ENCODE data around the gene MINDY2. TPM values are rescaled to one million over a fixed set of nuclear protein-coding genes. Genes with fewer than 3 reads are reported as not detected.
"Not testable (repeated sequence)": the region's sequence is repeated elsewhere in the genome, so short reads cannot be mapped to it uniquely, and the experiment has no call there.

The MINDY2 gene
- polyA plus RNA-seq, 3 donors: 24.3 to 32.7 (median 29.7) TPM

DNA sequence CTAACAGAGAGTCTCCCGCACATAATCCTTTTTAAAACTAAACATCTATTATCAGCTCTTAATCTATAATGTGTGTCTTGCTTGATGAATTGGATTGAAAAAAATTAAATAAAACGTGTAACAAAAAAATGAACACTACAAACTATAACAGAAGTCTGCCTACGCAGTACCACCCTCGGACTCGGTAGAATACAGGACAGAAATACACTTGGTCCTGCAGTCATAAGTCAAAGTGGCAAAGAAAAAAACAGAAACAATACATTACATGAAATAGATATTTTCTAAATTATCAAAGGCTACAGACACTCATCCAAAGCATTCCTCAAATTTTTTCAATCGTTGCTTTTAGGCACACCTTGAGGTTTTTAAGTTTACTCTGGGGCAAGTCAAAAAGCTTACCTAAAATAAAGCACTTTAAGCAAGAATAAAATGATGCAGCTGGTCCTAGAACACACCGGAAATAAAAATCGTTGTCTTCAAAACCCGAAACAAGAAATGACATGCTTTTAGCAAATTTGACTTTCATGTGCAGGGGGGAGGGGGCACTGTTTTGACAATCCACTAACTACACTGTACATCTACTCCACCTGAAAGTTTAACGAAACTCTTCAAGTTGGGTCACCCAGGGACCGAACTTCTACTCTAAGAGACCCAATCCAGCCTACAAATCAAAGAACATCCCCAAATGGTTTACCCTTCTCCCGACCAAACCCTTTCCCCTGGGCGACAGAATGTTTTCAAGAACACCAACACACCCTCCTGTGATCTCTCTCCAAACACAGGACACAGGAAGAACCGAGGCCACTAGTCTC, 22.9 kb upstream of the MINDY2 start:
- DNase-seq (ENCODE audit: extremely low read depth in 1 of 11, low read depth in 9 of 11, low spot score in 4 of 11): no peak

DNA sequence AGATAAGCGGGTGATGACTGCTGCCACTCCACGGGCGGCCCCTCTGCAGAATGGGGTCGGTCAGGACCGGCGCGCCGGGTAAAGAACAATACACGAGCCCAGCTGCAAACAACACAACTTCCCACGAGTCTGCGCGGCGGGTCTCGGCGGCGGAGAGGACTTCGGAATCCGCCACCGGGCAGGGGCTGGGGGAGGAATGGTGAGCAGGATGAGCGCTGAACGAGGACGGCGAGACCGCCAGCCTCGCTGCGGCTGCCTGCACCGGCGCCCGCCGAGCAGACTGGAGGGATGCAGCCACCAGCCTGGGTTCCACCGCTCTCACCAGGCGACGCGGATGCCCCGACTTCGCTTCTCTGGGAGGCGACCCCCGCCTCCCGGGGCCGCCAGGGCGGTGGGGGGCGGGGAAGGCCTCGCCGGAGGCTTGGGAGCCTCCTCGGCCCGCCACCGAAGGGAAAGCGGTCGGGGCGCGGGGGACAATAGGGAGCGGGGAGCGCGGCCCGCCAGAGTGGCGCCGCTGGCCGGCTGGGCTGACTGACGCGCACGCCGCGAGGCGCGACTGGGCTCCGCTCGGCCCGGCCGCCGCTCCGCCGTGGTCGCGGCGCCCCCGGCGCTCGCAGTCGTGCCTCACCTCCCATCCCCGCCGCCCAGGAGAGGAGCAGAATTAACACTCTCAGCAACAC, 22.1 kb upstream of the MINDY2 start:
- DNase-seq (ENCODE audit: extremely low read depth in 1 of 11, low read depth in 9 of 11, low spot score in 4 of 11): peak in 6 of 11 donors; percentile 33 to 44 (median 42)

DNA sequence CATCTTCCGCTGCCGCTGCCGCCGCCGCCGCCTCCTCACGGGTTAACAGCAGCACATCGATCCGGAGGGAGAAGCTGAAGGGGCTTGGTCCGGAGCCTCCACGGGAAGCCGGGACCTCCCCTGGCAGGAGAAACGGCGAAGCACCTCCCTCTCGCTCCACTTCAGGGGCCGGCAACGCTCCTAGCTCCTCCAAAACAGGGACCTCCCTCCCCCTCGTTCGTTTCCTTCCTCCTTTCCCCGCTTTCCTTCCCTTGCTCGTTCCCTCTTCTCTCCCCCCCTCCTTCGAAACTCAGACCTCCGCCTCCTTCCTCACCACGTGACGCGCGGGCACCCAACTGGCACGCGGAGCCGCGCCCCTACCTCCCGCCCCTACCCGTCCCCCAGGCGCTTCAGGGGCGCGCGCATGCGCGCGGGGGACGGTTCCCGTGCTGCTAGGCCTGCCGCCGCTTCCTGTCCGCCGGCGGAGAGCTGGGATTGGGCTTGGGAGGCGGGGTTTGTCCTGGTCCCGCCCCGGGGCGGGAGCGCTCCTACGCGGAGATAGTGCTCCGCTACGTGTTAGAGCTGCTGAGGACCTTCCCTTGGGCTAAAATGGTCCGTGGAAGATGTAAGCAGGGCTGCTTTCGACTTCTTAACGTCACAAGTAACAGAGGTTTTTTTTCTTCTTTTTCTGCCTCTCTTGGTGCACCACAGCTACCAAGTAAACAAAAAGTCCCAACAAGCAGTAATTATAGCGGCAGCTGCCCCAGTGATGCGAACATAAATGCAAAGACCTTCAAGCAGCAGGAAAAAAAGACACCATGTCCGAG, 21.4 kb upstream of the MINDY2 start, which contains the start of gene ADAM10:
TSS of gene ADAM10 (minus strand) at position 176 of the 806 bp plus-strand sequence. CDS start at position 3, 173 bp downstream.
- DNase-seq (ENCODE audit: extremely low read depth in 1 of 11, low read depth in 9 of 11, low spot score in 4 of 11): peak; percentile 96 to 99 (median 97)

DNA sequence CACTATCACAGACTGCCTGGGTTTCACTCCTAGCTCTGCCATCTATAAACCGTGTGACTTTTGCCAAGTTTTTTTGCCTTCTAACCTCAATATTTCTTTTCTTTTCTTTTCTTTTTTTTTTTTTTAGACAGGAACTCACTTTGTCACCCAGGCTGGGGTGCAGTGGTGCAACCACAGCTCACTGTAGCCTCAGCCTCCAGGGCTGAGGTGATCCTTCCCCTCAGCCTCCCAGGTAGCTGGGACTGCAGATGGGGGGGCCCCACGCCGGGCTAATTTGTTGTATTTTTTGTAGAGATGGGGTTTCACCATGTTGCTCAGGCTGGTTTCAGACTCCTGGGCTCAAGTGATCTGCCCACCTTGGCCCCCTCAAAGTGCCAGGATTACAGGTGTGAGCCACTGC, 18.4 kb upstream of the MINDY2 start:
- DNase-seq (ENCODE audit: extremely low read depth in 1 of 11, low read depth in 9 of 11, low spot score in 4 of 11): no peak

DNA sequence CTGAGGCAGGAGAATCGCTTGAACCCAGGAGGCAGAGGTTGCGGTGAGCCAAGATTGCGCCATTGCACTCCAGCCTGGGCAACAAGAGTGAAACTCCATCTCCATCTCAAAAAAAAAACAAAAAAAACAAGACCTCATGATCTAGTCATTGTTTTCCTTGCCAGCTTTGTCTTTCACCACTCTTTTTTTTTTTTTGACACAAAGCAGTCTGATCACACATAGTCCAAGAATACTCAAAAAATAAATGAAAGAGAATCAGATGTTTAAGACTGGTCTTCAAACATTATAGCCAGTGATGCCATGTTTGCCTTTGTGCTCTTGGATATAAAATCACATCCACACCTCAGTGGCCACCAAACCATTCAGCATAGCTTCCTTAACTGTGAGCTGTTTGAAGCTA, 15.8 kb upstream of the MINDY2 start:
- no peak for DNase-seq (ENCODE audit: extremely low read depth in 1 of 11, low read depth in 9 of 11, low spot score in 4 of 11)

DNA sequence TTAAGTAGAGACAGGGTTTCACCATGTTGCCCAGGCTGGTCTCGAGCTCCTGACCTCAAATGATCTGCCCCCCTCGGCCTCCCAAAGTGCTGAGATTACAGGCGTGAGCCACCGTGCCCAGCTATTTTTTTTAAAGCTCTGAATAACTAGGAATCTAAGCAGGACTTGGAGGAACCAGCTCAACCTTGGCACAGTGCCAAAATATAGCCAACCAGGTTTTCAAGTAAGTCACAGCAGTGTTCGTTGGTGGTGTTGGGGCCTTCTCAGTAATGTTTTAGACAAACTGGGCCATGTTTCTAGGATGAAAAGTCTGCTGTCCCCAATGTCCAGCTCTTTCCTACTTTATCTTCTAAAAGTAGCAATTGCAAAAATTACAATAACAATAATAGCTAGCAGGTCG, 15.1 kb upstream of the MINDY2 start:
- DNase-seq (ENCODE audit: extremely low read depth in 1 of 11, low read depth in 9 of 11, low spot score in 4 of 11): peak in 1 of 11 donors; percentile 27

DNA sequence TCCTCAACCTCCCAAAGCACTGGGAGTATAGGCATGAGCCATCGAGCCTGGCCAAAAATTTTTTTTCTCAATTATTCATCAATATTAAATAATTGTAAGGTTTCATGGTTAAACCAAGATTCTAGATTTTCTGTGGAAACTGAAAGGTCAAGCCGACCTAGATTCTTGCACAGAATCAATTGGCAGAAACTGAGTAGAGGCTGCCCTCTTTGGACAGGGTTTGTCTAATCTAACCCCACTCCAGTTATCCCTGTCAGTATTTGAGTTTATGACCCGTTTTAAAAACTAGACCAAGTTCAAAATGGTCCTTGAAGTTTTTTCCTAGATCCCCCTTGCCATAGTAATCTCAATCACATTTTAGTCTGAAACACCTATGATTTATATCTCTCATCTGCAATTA, 13.0 kb upstream of the MINDY2 start:
- no peak for DNase-seq (ENCODE audit: extremely low read depth in 1 of 11, low read depth in 9 of 11, low spot score in 4 of 11)

DNA sequence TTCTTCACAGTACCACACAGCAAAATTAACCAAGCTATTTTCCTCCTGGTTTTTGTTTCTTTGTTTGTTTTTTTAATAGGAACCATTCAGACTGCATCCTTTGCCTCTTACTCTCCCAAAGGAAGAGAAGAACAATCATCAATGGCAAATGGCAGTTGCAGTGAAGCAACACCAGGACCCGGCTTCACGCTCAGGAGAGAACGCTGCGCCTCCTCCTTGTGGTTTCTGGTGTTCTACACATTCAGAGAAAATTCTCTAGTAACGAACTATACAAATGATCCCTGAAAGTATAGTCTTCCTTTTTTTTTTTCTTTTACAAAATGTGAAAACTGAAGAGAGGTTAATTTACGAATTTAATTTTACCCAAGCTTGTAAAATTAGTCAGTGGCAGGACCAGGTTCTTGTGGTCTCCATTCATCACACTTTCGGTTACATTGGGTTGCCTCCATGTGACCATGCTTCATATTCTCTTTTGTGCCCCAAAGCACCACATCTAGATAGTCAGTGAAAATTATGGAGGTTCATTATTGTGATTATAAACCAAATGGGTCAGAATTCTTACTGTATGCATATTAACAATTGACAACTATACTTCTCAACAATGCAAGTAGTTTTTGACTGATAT, 10.6 kb upstream of the MINDY2 start:
- DNase-seq (ENCODE audit: extremely low read depth in 1 of 11, low read depth in 9 of 11, low spot score in 4 of 11): no peak

DNA sequence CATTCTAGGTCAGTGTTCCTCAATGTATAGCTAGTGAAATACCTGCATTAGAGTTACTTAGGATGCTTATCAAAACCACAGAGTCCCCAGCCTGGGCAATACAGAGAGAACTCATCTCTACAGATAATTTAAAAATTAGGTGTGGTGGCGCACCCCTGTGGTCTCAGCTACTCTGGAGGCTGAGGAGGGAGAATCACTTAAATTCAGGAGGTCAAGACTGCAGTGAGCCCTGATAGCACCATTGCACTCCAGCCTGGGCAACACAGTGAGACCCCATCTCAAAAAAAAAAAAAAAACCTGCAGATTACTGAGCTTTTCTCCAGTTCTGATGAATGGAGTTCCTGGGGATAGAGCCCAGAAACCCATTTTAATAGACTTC, 10.1 kb upstream of the MINDY2 start:
- no peak for DNase-seq (ENCODE audit: extremely low read depth in 1 of 11, low read depth in 9 of 11, low spot score in 4 of 11)

DNA sequence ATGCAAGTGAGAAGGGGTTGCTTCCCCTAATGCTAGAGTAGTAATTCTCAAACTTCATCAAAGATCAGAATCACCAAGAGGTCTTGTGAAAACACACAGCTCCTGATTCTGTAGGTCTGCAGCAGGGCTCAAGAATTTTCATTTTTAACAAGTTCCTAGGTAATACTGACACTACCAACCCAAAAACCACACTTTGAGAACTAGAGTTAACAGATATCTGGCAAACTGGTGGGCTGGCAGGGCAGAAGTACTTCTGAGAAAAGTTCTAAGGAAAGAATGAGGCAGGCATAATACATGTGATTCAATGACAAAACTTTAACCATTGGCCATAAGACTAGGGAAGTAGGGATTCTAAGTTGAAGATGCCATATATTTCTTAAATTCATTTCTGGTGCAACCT, 8.8 kb upstream of the MINDY2 start:
- no peak for DNase-seq (ENCODE audit: extremely low read depth in 1 of 11, low read depth in 9 of 11, low spot score in 4 of 11)

DNA sequence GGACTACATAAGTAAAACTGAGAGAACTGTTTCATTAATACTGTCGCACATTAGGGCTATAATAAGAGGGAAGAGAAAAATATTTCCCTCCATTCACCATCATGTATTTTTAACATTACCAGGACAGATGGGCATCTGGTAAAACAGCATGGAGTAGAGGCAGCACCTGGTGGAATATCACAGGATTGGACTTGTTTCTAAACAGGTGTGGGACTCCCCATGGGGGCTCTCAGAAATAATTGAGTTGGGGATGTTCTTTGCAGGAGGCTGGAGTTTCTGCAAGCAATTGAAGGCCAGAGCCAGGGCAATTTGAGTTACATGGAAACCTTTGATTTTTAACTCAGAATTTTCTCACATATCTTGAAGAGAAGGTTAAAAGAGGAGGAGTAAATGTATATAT, 8.4 kb upstream of the MINDY2 start:
- no peak for DNase-seq (ENCODE audit: extremely low read depth in 1 of 11, low read depth in 9 of 11, low spot score in 4 of 11)

DNA sequence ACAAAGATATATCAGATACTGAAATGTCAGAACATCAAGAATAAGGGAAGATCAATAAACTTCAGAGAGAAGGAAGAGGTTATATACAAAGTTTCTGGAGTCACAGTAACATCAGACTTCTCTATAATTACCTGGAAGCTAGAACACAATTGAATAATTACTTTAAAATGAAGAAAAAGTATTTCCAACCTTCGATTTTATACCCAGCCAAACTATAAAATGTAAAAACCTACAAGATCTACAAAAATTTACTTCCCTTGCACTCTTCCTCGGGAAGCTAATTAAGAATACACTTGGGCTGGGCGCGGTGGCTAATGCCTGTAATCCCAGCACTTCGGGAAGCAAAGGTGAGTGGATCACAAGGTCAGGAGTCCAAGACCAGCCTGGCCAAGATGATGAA, 6.6 kb upstream of the MINDY2 start:
- no peak for DNase-seq (ENCODE audit: extremely low read depth in 1 of 11, low read depth in 9 of 11, low spot score in 4 of 11)

DNA sequence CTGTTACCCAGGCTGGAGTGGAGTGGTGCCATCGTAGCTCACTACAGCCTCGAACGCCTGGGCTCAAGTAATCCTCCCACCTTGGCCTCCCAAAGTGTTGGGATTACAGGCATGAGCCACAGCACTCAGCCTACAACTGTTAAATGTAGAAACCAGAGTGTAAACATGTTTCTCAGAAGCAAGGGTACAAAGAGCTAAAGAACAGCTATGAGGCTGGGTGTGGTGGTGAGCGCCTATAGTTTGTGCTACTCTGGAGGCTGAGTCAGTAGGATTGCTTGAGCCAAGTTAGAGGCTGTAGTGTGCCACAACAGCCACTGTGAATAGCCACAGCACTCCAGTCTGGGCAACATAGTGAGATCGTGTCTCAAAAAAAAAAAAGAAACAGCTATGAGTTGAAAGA, 4.8 kb upstream of the MINDY2 start:
- no peak for DNase-seq (ENCODE audit: extremely low read depth in 1 of 11, low read depth in 9 of 11, low spot score in 4 of 11)

DNA sequence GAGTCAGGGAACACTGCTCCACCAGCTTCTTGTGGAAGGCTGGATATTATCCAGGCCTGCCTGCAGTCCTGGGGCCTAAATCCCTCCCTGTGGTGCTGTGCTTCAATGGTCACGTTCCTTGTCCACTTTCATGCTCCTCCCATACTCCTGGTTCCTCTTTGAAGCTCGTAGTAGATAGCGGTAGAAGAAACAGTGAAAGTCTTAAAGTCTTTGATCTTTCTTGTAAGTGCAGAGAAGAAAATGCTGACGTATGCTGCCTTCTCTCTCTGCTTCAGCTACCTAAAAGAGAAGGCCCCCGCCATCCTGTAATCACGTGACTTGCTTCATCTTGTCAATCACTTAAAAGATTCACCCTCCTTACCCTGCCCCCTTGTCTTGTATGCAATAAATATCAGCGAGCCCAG, 2.5 kb upstream of the MINDY2 start:
- DNase-seq (ENCODE audit: extremely low read depth in 1 of 11, low read depth in 9 of 11, low spot score in 4 of 11): not testable (repeated sequence)

DNA sequence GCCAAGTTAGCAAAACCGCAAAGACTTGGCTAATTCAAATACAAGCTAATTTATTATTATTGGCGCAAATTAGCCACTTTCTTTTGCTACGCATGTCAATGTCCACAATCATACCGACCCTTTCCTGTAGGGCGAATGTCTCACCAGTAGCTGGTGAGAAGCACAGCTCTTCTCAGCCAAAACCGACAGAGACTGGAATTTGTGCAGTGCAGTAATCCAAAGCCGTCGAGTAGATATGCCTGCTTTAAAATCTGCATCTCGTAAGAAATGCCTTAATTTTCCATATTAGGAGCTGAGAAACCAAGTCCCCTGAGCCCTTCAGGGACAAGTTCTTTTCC, 614 bp upstream of the MINDY2 start:
- peak in 1 of 11 donors; percentile 62 for DNase-seq (ENCODE audit: extremely low read depth in 1 of 11, low read depth in 9 of 11, low spot score in 4 of 11)

DNA sequence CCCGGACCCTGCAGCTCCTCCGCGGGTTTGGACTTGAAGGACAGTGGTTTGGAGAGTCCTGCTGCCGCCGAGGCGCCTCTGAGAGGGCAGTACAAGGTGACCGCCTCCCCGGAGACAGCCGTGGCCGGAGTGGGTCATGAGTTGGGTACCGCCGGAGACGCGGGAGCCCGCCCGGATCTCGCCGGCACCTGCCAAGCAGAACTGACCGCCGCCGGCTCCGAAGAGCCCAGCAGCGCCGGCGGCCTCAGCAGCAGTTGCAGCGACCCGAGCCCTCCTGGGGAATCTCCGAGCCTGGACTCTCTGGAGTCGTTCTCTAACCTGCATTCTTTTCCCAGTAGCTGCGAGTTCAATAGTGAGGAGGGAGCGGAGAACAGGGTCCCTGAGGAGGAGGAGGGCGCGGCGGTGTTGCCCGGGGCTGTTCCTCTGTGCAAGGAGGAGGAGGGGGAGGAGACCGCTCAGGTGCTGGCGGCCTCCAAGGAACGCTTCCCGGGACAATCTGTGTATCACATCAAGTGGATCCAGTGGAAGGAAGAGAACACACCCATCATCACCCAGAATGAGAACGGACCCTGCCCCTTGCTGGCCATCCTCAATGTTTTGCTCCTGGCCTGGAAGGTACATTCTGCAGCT, 634 bp downstream of the MINDY2 start:
- DNase-seq (ENCODE audit: extremely low read depth in 1 of 11, low read depth in 9 of 11, low spot score in 4 of 11): peak in 6 of 11 donors; percentile 27 to 49 (median 38)

DNA sequence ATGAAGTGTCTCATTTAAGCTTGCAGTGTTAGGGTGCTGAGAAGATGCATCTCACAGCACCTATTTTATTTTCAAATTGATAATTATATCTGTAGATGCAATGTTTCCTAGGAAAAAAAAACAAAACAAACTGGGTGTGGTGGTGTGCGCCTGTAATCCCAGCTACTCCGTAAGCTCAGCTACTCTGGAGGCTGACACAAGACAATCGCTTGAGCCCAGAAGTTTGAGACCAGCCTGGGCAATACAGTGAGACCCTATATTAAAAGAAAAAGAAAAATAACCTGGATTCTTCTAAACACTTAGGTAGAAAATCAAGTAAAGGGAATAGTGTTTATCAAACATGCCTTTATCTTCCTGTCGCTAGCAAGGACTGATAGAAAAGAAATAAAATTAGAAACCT, 1.9 kb downstream of the MINDY2 start:
- DNase-seq (ENCODE audit: extremely low read depth in 1 of 11, low read depth in 9 of 11, low spot score in 4 of 11): no peak

DNA sequence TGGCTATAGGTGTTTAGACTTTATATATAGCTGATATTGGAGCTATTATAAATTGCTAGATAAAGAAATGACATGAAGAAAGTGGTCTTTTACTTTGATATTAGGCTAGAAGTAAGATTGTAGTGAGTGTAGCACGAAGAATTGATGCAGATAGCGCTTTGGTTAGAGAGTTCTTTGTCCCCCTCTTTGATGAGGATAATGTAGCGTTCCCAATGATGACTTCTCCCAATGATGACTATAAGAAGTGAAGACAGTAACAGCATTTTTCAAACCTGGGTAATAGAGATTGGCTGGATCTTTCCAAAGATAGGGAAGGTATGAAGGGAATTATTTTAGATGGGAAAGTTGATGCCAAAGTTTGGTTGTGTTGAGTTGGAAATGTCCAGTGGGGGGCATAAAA, 4.3 kb downstream of the MINDY2 start:
- no peak for DNase-seq (ENCODE audit: extremely low read depth in 1 of 11, low read depth in 9 of 11, low spot score in 4 of 11)

DNA sequence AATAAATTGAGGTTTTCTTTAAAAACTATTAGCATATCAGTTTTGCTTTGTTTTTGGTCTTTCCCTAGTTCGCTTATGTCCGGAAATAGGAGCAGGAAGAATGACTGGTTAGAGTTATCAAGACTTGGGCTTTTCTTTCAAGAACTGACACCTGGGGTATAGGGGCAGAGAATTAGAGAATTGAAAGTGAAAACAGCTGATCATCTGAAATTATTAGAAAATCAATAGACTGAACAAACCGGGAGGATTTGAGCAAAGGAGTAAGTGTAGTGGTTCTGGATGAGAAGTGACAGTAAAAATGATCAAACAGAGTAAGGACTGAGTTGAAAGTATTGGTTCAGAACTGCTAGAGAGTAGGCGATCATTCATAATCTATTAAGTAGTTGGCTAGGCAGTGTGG, 6.0 kb downstream of the MINDY2 start:
- no peak for DNase-seq (ENCODE audit: extremely low read depth in 1 of 11, low read depth in 9 of 11, low spot score in 4 of 11)

Data from renal cortex interstitium (tissue), 11 donors.